ENCODE measurements around the gene XAGE1B. TPM values are rescaled to one million over a fixed set of nuclear protein-coding genes. Genes with fewer than 3 reads are reported as not detected.

XAGE1B gene
- total and polyA plus RNA-seq, 2 of the 8 experiments (the other 6 are each of a cell fraction or from before 2014, with no cell fraction given) = not detected

- FAIRE-seq (no peak), DNase-seq (ENCODE audit: low read depth in 1 of 2, low spot score in 2 of 2) (no peak)
- H2AFZ ChIP-seq (ENCODE audit: low read length) = no peak overlapping the region
- TF ChIP-seq EZH2 (IDR thresholded peaks at IDR 0.05; ENCODE audit: low read depth, low read length, severe bottlenecking) (no peak), HDAC2 (IDR thresholded peaks at IDR 0.05; ENCODE audit: borderline replicate concordance in 1 of 2, low read depth in 2 of 2, low read length in 2 of 2) (no peak), POU5F1 (IDR thresholded peaks at IDR 0.05; ENCODE audit: low read depth, low read length) (no peak), CREB1 (IDR thresholded peaks at IDR 0.05) (no peak)
- H4K91ac ChIP-seq (replicated peaks; ENCODE audit: insufficient read length, low read length) = no peak overlapping the region
- no peak overlapping the region for H2BK120ac ChIP-seq (replicated peaks; ENCODE audit: low read depth, low read length)
- no peak overlapping the region for H3K27ac ChIP-seq (ENCODE audit: low read depth, low read length)
- H4K20me1 ChIP-seq (replicated peaks in 1 of 2; ENCODE audit: control insufficient read depth in 1 of 2, insufficient read depth in 2 of 2, low read length in 2 of 2) = no peaks in the 10 kb centered on the region
- CTCF ChIA-PET (ENCODE audit: partially characterized antibody) = no interaction called here
- H3K18ac ChIP-seq (ENCODE audit: extremely low read depth, low read length) = no peak overlapping the region
- H3K56ac ChIP-seq (replicated peaks; ENCODE audit: insufficient read length, low read depth, low read length) = no peak overlapping the region
- H2BK5ac ChIP-seq (ENCODE audit: low read depth, low read length) = no peak overlapping the region
- H3K9me3 ChIP-seq (ENCODE audit: insufficient read depth in 2 of 2, low read depth in 1 of 2, low read length in 1 of 2) = no peaks in the 10 kb centered on the region; a peak in 1 of 4 replicates
- no peaks in the 10 kb centered on the region for H3K27me3 ChIP-seq (replicated peaks in 1 of 4; ENCODE audit: control insufficient read depth in 3 of 4, extremely low read depth in 1 of 4, insufficient read depth in 3 of 4, low read length in 3 of 4)
- no peak overlapping the region for H2BK12ac ChIP-seq (ENCODE audit: low read depth, low read length)
- no peaks in the 10 kb centered on the region for H3K23me2 ChIP-seq (ENCODE audit: low read depth, low read length)
- H3K4ac ChIP-seq (replicated peaks; ENCODE audit: insufficient read length, low read depth, low read length) = no peak overlapping the region
- H4K5ac ChIP-seq (ENCODE audit: insufficient read length, low read depth, low read length) = no peak overlapping the region
- no peak overlapping the region for H3K14ac ChIP-seq (ENCODE audit: insufficient read length)
- no peaks in the 10 kb centered on the region for H3K4me1 ChIP-seq (replicated peaks in 1 of 4; ENCODE audit: control insufficient read depth in 3 of 4, insufficient read depth in 4 of 4, low read length in 3 of 4)
- no peaks in the 10 kb centered on the region for H3K79me2 ChIP-seq (ENCODE audit: control insufficient read depth in 1 of 2, insufficient read depth in 2 of 2, low read length in 2 of 2)
- 88% methylated on average over 1 of the region's 3 CpGs; no CpG with 5 or more reads in 1 of the 2 experiments for WGBS, 2 experiments (ENCODE audit: extremely low coverage in 1 of 2, insufficient coverage in 1 of 2, insufficient read length in 1 of 2, insufficient replicate concordance in 2 of 2, low coverage in 1 of 2, low lambda C conversion rate in 2 of 2, missing lambda C conversion rate in 1 of 2)
- H3K9ac ChIP-seq (replicated peaks in 1 of 4; ENCODE audit: extremely low read depth in 1 of 4, low read depth in 3 of 4, low read length in 3 of 4) = no peak overlapping the region
- no peak overlapping the region for H2BK15ac ChIP-seq (ENCODE audit: low read length)
- H3K79me1 ChIP-seq (ENCODE audit: low read depth, low read length) = no peaks in the 10 kb centered on the region
- no peaks in the 10 kb centered on the region for H3K36me3 ChIP-seq (ENCODE audit: control insufficient read depth in 2 of 4, insufficient read depth in 4 of 4, low read length in 3 of 4)
- no peak overlapping the region for H2AK5ac ChIP-seq (ENCODE audit: low read depth, low read length)
- H3K4me2 ChIP-seq (ENCODE audit: insufficient read depth in 1 of 2, low read depth in 2 of 2, low read length in 2 of 2) = no peak overlapping the region
- no peak overlapping the region for H4K8ac ChIP-seq (ENCODE audit: extremely low read depth, insufficient read depth, low read length)
- H3K23ac ChIP-seq (ENCODE audit: insufficient read length) = no peak overlapping the region
- no peak overlapping the region for H3K4me3 ChIP-seq (ENCODE audit: extremely low read depth in 1 of 4, insufficient read depth in 2 of 4, low read depth in 3 of 4, low read length in 4 of 4)
- POLR2A ChIA-PET (ENCODE audit: partially characterized antibody) = no interaction called here
- H2BK20ac ChIP-seq (ENCODE audit: low read length) = no peak overlapping the region
Observed at GRCh38 chrX:52558140-52558539, 41.3 kb upstream of the XAGE1B start.

All from H1 (cell line).